Endodermal cell (in vitro differentiated cells): ENCODE data around the gene HNRNPM. TPM values are rescaled to one million over a fixed set of nuclear protein-coding genes. Genes with fewer than 3 reads are reported as not detected.

ENCODE experiments used
- DNase-seq: peaks from one replicate; pipeline ENCODE4 v3.0.0-alpha.2; 2017
- H3K27ac ChIP-seq: 2 replicates; pipeline ENCODE4 v1.5.1; 2013; ENCODE audit warnings: mild to moderate bottlenecking, low read depth, low read length, moderate library complexity
- H3K27me3 ChIP-seq: 2 replicates; pipeline ENCODE4 v1.6.1; 2013; ENCODE audit warnings: mild to moderate bottlenecking, low read length, moderate library complexity; ENCODE audit not compliant: insufficient read depth, control insufficient read depth, poor library complexity, severe bottlenecking
- H3K36me3 ChIP-seq: 2 replicates; pipeline ENCODE4 v1.7.0; 2013; ENCODE audit warnings: mild to moderate bottlenecking, low read length, moderate library complexity; ENCODE audit not compliant: control insufficient read depth, insufficient read depth
- H3K4me1 ChIP-seq: one replicate; pipeline ENCODE4 v1.7.0; 2013; ENCODE audit warnings: low read length; ENCODE audit not compliant: control insufficient read depth, insufficient read depth
- H3K4me3 ChIP-seq: 2 replicates; pipeline ENCODE4 v1.5.1; 2013; ENCODE audit warnings: mild to moderate bottlenecking, low read length, moderate library complexity
- H3K9ac ChIP-seq: 2 replicates; pipeline ENCODE4 v1.6.1; 2013; ENCODE audit warnings: mild to moderate bottlenecking, low read length, moderate library complexity; ENCODE audit not compliant: poor library complexity, severe bottlenecking; ENCODE audit errors: extremely low read depth
- H3K9me3 ChIP-seq: 2 replicates; pipeline ENCODE4 v1.6.1; 2013; ENCODE audit warnings: mild to moderate bottlenecking, low read length, moderate library complexity; ENCODE audit not compliant: control insufficient read depth
- H3K27ac Mint-ChIP-seq: 2 replicates; pipeline ENCODE4 v1.8.0; 2020; ENCODE audit warnings: mixed read lengths
- H3K27me3 Mint-ChIP-seq: 2 replicates; pipeline ENCODE4 v1.8.0; 2021; ENCODE audit warnings: mild to moderate bottlenecking, mixed read lengths; ENCODE audit not compliant: insufficient read depth
- H3K36me3 Mint-ChIP-seq: 2 replicates; pipeline ENCODE4 v1.8.0; 2020; ENCODE audit warnings: low read depth, mixed read lengths
- H3K4me1 Mint-ChIP-seq: 2 replicates; pipeline ENCODE4 v1.8.0; 2020; ENCODE audit warnings: mixed read lengths
- H3K4me3 Mint-ChIP-seq: 2 replicates; pipeline ENCODE4 v1.8.0; 2020; ENCODE audit warnings: mild to moderate bottlenecking, moderate library complexity, mixed read lengths
- H3K9me3 Mint-ChIP-seq: 2 replicates; pipeline ENCODE4 v1.8.0; 2020; ENCODE audit warnings: mild to moderate bottlenecking, mixed read lengths
- CTCF ChIP-seq: fragments of 200-600 bp; sonication (generic); conservative IDR thresholded peaks from 2 replicates; pipeline ENCODE4 v1.5.0; 2021; ENCODE audit warnings: antibody characterized with exemption, mild to moderate bottlenecking
- WGBS, 2 experiments: methylation state at CpG; one replicate each; pipeline versions ENCODE4 v1.1.5 to v1.1.7; 2013; ENCODE audit warnings: missing lambda C conversion rate in 2 of 2, mixed read lengths in 1 of 2; ENCODE audit not compliant: insufficient coverage in 1 of 2, insufficient read length in 1 of 2; 5-methylcytosine and 5-hydroxymethylcytosine counted together
- total RNA-seq, 2 donors: library from RNA; stranded (reverse); fragmentation: NEBNext Ultra II Directional in 1 of 2; extraction: Animal tissue kit (Norgen Biotek cat#: 25700) in 1 of 2; gene quantifications; 2 replicates in 1 of 2; 3 replicates in 1 of 2; pipeline ENCODE4 v1.2.1, GENCODE V29; 2021

HNRNPM gene
- total RNA-seq, 2 donors from 2014 or later, result 271 to 370 TPM

GRCh38 chr19:8487137-8487851 lies 42.5 kb downstream of the HNRNPM start:
- peaks cover 76% of the 10 kb centered on the region for H3K36me3 ChIP-seq
- no peaks in the 10 kb centered on the region for H3K9me3 Mint-ChIP-seq
- no peaks in the 10 kb centered on the region for H3K27me3 ChIP-seq
- no peaks in the 10 kb centered on the region for H3K27me3 Mint-ChIP-seq
- no peak overlapping the region for H3K9ac ChIP-seq
- 93 to 95% methylated on average over 12 to 13 of the region's 13 CpGs for WGBS, 2 experiments
- no peak overlapping the region for H3K4me3 ChIP-seq
- H3K27ac ChIP-seq, result peak overlapping the region; percentile 81
- no peak overlapping the region for H3K4me3 Mint-ChIP-seq
- no peaks in the 10 kb centered on the region for H3K9me3 ChIP-seq
- H3K4me1 Mint-ChIP-seq, result no peaks in the 10 kb centered on the region
- DNase-seq, result no peak
- H3K27ac Mint-ChIP-seq, result peak overlapping the region; percentile 85
- no peaks in the 10 kb centered on the region for H3K4me1 ChIP-seq
- TF ChIP-seq CTCF, result no peak
- peaks cover 62% of the 10 kb centered on the region for H3K36me3 Mint-ChIP-seq

- H3K4me3 ChIP-seq, result no peak overlapping the region
- H3K4me1 ChIP-seq, result no peaks in the 10 kb centered on the region
- no peak overlapping the region for H3K9ac ChIP-seq
- no peak overlapping the region for H3K4me3 Mint-ChIP-seq
- DNase-seq, result no peak
- H3K4me1 Mint-ChIP-seq, result no peaks in the 10 kb centered on the region
- H3K27me3 ChIP-seq, result no peaks in the 10 kb centered on the region
- no peaks in the 10 kb centered on the region for H3K9me3 ChIP-seq
- H3K27ac ChIP-seq, result peak overlapping the region; percentile 81
- H3K27ac Mint-ChIP-seq, result peak overlapping the region; percentile 85
- no peak for TF ChIP-seq CTCF
- H3K36me3 ChIP-seq, result peaks cover 65% of the 10 kb centered on the region
- 79 to 83% methylated on average over 11 to 15 of the region's 15 CpGs for WGBS, 2 experiments
- no peaks in the 10 kb centered on the region for H3K9me3 Mint-ChIP-seq
- no peaks in the 10 kb centered on the region for H3K27me3 Mint-ChIP-seq
- H3K36me3 Mint-ChIP-seq, result peaks cover 53% of the 10 kb centered on the region
Observed at GRCh38 chr19:8488365-8488764, 43.6 kb downstream of the HNRNPM start.

GRCh38 chr19:8489561-8490394 lies 45.0 kb downstream of the HNRNPM start:
- Mint-ChIP-seq H3K9me3 (no peaks in the 10 kb centered on the region), H3K4me1 (no peaks in the 10 kb centered on the region), H3K4me3 (no peak overlapping the region), H3K36me3 (peaks cover 40% of the 10 kb centered on the region), H3K27ac (peak overlapping the region; percentile 66), H3K27me3 (no peaks in the 10 kb centered on the region)
- Histone ChIP-seq H3K4me1 (no peaks in the 10 kb centered on the region), H3K4me3 (no peak overlapping the region), H3K9me3 (no peaks in the 10 kb centered on the region), H3K36me3 (peaks cover 51% of the 10 kb centered on the region), H3K9ac (no peak overlapping the region), H3K27me3 (no peaks in the 10 kb centered on the region), H3K27ac (peak overlapping the region; percentile 61)
- peak; percentile 66 for DNase-seq
- no peak for TF ChIP-seq CTCF
- 90 to 93% methylated on average over 8 to 25 of the region's 25 CpGs for WGBS, 2 experiments
